ENCODE data around the gene DCTN3. TPM values are rescaled to one million over a fixed set of nuclear protein-coding genes. Genes with fewer than 3 reads are reported as not detected.
A peak's percentile ranks its signal among the peaks of the same experiment; 100 is the strongest.

The DCTN3 gene
- total RNA-seq, 1 donor from 2014 or later = 105 TPM

- H3K36me3 Mint-ChIP-seq (ENCODE audit: unreplicated experiment) = no peaks in the 10 kb centered on the region
- H3K9me3 Mint-ChIP-seq (ENCODE audit: unreplicated experiment) = no peaks in the 10 kb centered on the region
- TF ChIP-seq CTCF (IDR thresholded peaks at IDR 0.05) = no peak
- peaks cover 20% of the 10 kb centered on the region for H3K4me1 Mint-ChIP-seq (ENCODE audit: unreplicated experiment)
- peak overlapping the region; percentile 84 for H3K4me3 Mint-ChIP-seq (ENCODE audit: unreplicated experiment)
- peak overlapping the region; percentile 94 for H3K27ac Mint-ChIP-seq (ENCODE audit: unreplicated experiment)
- no peaks in the 10 kb centered on the region for H3K27me3 Mint-ChIP-seq (ENCODE audit: unreplicated experiment)
- DNase-seq (ENCODE audit: extremely low spot score, unreplicated experiment) = no peak
Observed at GRCh38 chr9:34638138-34638445, 17.8 kb upstream of the DCTN3 start.

GRCh38 chr9:34637356-34638137 lies 17.3 kb upstream of the DCTN3 start, which contains the start of gene SIGMAR1:
TSS of gene SIGMAR1 (minus strand) at chr9:34637787. CDS start at chr9:34637697, 90 bp downstream.
- Mint-ChIP-seq H3K27me3 (ENCODE audit: unreplicated experiment) (no peaks in the 10 kb centered on the region), H3K36me3 (ENCODE audit: unreplicated experiment) (no peaks in the 10 kb centered on the region), H3K4me3 (ENCODE audit: unreplicated experiment) (peak within 1 kb of the TSS; percentile 84), H3K4me1 (ENCODE audit: unreplicated experiment) (peaks cover 20% of the 10 kb centered on the region), H3K27ac (ENCODE audit: unreplicated experiment) (peak within 1 kb of the TSS; percentile 94), H3K9me3 (ENCODE audit: unreplicated experiment) (no peaks in the 10 kb centered on the region)
- peak; percentile 97 for DNase-seq (ENCODE audit: extremely low spot score, unreplicated experiment)
- TF ChIP-seq CTCF (IDR thresholded peaks at IDR 0.05) = no peak

- no peak for TF ChIP-seq CTCF (IDR thresholded peaks at IDR 0.05)
- Mint-ChIP-seq H3K27ac (ENCODE audit: unreplicated experiment) (peak overlapping the region; percentile 38), H3K4me1 (ENCODE audit: unreplicated experiment) (peaks cover 20% of the 10 kb centered on the region), H3K36me3 (ENCODE audit: unreplicated experiment) (no peaks in the 10 kb centered on the region), H3K9me3 (ENCODE audit: unreplicated experiment) (no peaks in the 10 kb centered on the region), H3K27me3 (ENCODE audit: unreplicated experiment) (peaks cover 3% of the 10 kb centered on the region), H3K4me3 (ENCODE audit: unreplicated experiment) (peak overlapping the region; percentile 84)
- DNase-seq (ENCODE audit: extremely low spot score, unreplicated experiment) = no peak
Observed at GRCh38 chr9:34636791-34637355, 16.6 kb upstream of the DCTN3 start.

GRCh38 chr9:34635556-34635955 lies 15.3 kb upstream of the DCTN3 start:
- Mint-ChIP-seq H3K27ac (ENCODE audit: unreplicated experiment) (no peak overlapping the region), H3K4me3 (ENCODE audit: unreplicated experiment) (peak overlapping the region; percentile 60), H3K27me3 (ENCODE audit: unreplicated experiment) (peaks cover 16% of the 10 kb centered on the region)

More at GRCh38 chr9:34635556-34635955, 15.3 kb upstream of the DCTN3 start:
- no peak for DNase-seq (ENCODE audit: extremely low spot score, unreplicated experiment)
- TF ChIP-seq CTCF (IDR thresholded peaks at IDR 0.05) = no peak
- Mint-ChIP-seq H3K9me3 (ENCODE audit: unreplicated experiment) (no peaks in the 10 kb centered on the region), H3K4me1 (ENCODE audit: unreplicated experiment) (peaks cover 20% of the 10 kb centered on the region), H3K36me3 (ENCODE audit: unreplicated experiment) (no peaks in the 10 kb centered on the region)
